Mesenchymal stem cell (in vitro differentiated cells and primary cell): Measurements from ENCODE around the gene IKZF1.

Source experiments
- DNase-seq: peaks from one replicate; pipeline ENCODE4 v3.0.0-alpha.2; 2013
- H2AFZ ChIP-seq: one replicate; pipeline ENCODE4 v1.6.1; 2013; ENCODE audit warnings: low read depth, mild to moderate bottlenecking, control low read depth, inconsistent platforms, low read length, moderate library complexity
- H2AK5ac ChIP-seq: 2 replicates; pipeline ENCODE4 v1.6.1; 2013; ENCODE audit warnings: low read length, moderate library complexity, mild to moderate bottlenecking, inconsistent platforms; ENCODE audit not compliant: severe bottlenecking
- H2BK120ac ChIP-seq: one replicate; pipeline ENCODE4 v1.6.1; 2013; ENCODE audit warnings: low read depth, mild to moderate bottlenecking, inconsistent platforms, low read length, moderate library complexity
- H2BK12ac ChIP-seq, 2 experiments: one replicate each; pipeline ENCODE4 v1.6.1; 2013; ENCODE audit warnings: inconsistent platforms in 2 of 2, low read length in 2 of 2, mild to moderate bottlenecking in 2 of 2, moderate library complexity in 2 of 2, control low read depth in 1 of 2
- H2BK15ac ChIP-seq: one replicate; pipeline ENCODE4 v1.6.1; 2013; ENCODE audit warnings: mild to moderate bottlenecking, low read depth, inconsistent platforms; ENCODE audit not compliant: poor library complexity, severe bottlenecking
- H2BK5ac ChIP-seq: 2 replicates; pipeline ENCODE4 v1.6.1; 2013; ENCODE audit warnings: low read depth, mild to moderate bottlenecking, low read length, control low read depth, inconsistent platforms; ENCODE audit not compliant: poor library complexity, severe bottlenecking
- H3K14ac ChIP-seq, 2 experiments: one replicate each; pipeline ENCODE4 v1.6.1; 2013; ENCODE audit warnings: inconsistent platforms in 2 of 2, low read length in 2 of 2, control low read depth in 1 of 2, mild to moderate bottlenecking in 1 of 2, moderate library complexity in 1 of 2
- H3K18ac ChIP-seq, 2 experiments: one replicate each; pipeline ENCODE4 v1.6.1; 2013; ENCODE audit warnings: inconsistent platforms in 2 of 2, low read length in 2 of 2, control low read depth in 1 of 2, low read depth in 1 of 2, mild to moderate bottlenecking in 1 of 2
- H3K23ac ChIP-seq, 2 experiments: one replicate each; pipeline ENCODE4 v1.6.1; 2013; ENCODE audit warnings: inconsistent platforms in 2 of 2, low read length in 2 of 2, mild to moderate bottlenecking in 2 of 2, moderate library complexity in 2 of 2, control low read depth in 1 of 2
- H3K27ac ChIP-seq: 2 replicates; pipeline ENCODE4 v1.5.1; 2013; ENCODE audit warnings: mild to moderate bottlenecking, moderate library complexity, low read length, control low read depth, inconsistent platforms; ENCODE audit not compliant: poor library complexity, severe bottlenecking
- H3K27me3 ChIP-seq, 2 experiments: 2 replicates each; pipeline versions ENCODE4 v1.6.1 to v1.7.0; 2013; ENCODE audit warnings: low read length in 2 of 2, mild to moderate bottlenecking in 2 of 2, moderate library complexity in 2 of 2, control low read depth in 1 of 2, inconsistent platforms in 1 of 2; ENCODE audit not compliant: control insufficient read depth in 1 of 2, insufficient read depth in 1 of 2
- H3K36me3 ChIP-seq, 2 experiments: 2 replicates each; pipeline versions ENCODE4 v1.6.1 to v1.7.0; 2013; ENCODE audit warnings: low read length in 2 of 2, control low read depth in 1 of 2, inconsistent platforms in 1 of 2, low read depth in 1 of 2, mild to moderate bottlenecking in 1 of 2; ENCODE audit not compliant: insufficient read depth in 2 of 2, control insufficient read depth in 1 of 2
- H3K4ac ChIP-seq, 2 experiments: one replicate each; pipeline ENCODE4 v1.6.1; 2013; ENCODE audit warnings: inconsistent platforms in 2 of 2, low read length in 2 of 2, mild to moderate bottlenecking in 2 of 2, moderate library complexity in 2 of 2, control low read depth in 1 of 2, low read depth in 1 of 2
- H3K4me1 ChIP-seq: 2 replicates; pipeline ENCODE4 v1.6.1; 2013; ENCODE audit warnings: low read depth, low read length, control low read depth; ENCODE audit not compliant: control insufficient read depth, insufficient read depth
- H3K4me2 ChIP-seq: 2 replicates; pipeline ENCODE4 v1.6.1; 2013; ENCODE audit warnings: low read length, mild to moderate bottlenecking, inconsistent platforms; ENCODE audit not compliant: poor library complexity, severe bottlenecking
- H3K4me3 ChIP-seq, 2 experiments: 2 replicates each; pipeline versions ENCODE4 v1.5.1 to v1.7.0; 2013; ENCODE audit warnings: low read length in 2 of 2, mild to moderate bottlenecking in 2 of 2, control low read depth in 1 of 2, low read depth in 1 of 2; ENCODE audit not compliant: insufficient read depth in 1 of 2
- H3K79me1 ChIP-seq: replicated peaks from 2 replicates; pipeline ENCODE4 v1.6.1; 2013; ENCODE audit warnings: mild to moderate bottlenecking, control low read depth, low read length, inconsistent platforms; ENCODE audit not compliant: poor library complexity, severe bottlenecking
- H3K9ac ChIP-seq: 2 replicates; pipeline ENCODE4 v1.7.0; 2013; ENCODE audit warnings: mild to moderate bottlenecking, low read length, moderate library complexity
- H3K9me3 ChIP-seq: 2 replicates; pipeline ENCODE4 v1.7.0; 2013; ENCODE audit warnings: mild to moderate bottlenecking, low read length; ENCODE audit not compliant: control insufficient read depth
- H4K8ac ChIP-seq: one replicate; pipeline ENCODE4 v1.6.1; 2013; ENCODE audit warnings: inconsistent platforms, mild to moderate bottlenecking, low read length, moderate library complexity
- H4K91ac ChIP-seq: one replicate; pipeline ENCODE4 v1.6.1; 2013; ENCODE audit warnings: mild to moderate bottlenecking, low read length, inconsistent platforms
- WGBS: methylation state at CpG from one replicate; pipeline ENCODE4 v1.1.7; 2013; ENCODE audit warnings: mixed read lengths; 5-methylcytosine and 5-hydroxymethylcytosine counted together

Gene IKZF1

GRCh38 chr7:50431316-50431715 is 126.8 kb downstream of the IKZF1 start:
- no peaks in the 10 kb centered on the region for H3K79me1 ChIP-seq
- DNase-seq, result no peak
- H2BK5ac ChIP-seq, result no peak overlapping the region
- H4K8ac ChIP-seq, result no peak overlapping the region
- no peak overlapping the region for H2BK12ac ChIP-seq
- H2AFZ ChIP-seq, result no peak overlapping the region
- H3K4me2 ChIP-seq, result no peak overlapping the region
- H3K9me3 ChIP-seq, result no peaks in the 10 kb centered on the region
- H2AK5ac ChIP-seq, result no peak overlapping the region
- H3K4ac ChIP-seq, result no peak overlapping the region
- H3K14ac ChIP-seq, result no peak overlapping the region
- H2BK15ac ChIP-seq, result no peak overlapping the region
- H3K27ac ChIP-seq, result no peak overlapping the region
- 100% methylated on average over 2 of the region's 2 CpGs for WGBS
- no peaks in the 10 kb centered on the region for H3K27me3 ChIP-seq
- H3K18ac ChIP-seq, result no peak overlapping the region
- H3K9ac ChIP-seq, result no peak overlapping the region
- no peaks in the 10 kb centered on the region for H3K36me3 ChIP-seq
- peaks cover 2% of the 10 kb centered on the region for H3K4me1 ChIP-seq
- H4K91ac ChIP-seq, result no peak overlapping the region
- H3K4me3 ChIP-seq, result no peak overlapping the region
- no peak overlapping the region for H2BK120ac ChIP-seq
- H3K23ac ChIP-seq, result no peak overlapping the region

GRCh38 chr7:50431722-50432305 is 127.3 kb downstream of the IKZF1 start:
- DNase-seq, result no peak
- Histone ChIP-seq H2BK12ac (no peak overlapping the region), H3K4me3 (no peak overlapping the region), H3K36me3 (no peaks in the 10 kb centered on the region), H2BK15ac (no peak overlapping the region), H3K4me1 (peaks cover 2% of the 10 kb centered on the region), H3K4me2 (no peak overlapping the region), H2BK120ac (no peak overlapping the region), H3K4ac (no peak overlapping the region), H3K9me3 (no peaks in the 10 kb centered on the region), H4K91ac (no peak overlapping the region), H3K27me3 (no peaks in the 10 kb centered on the region), H2AFZ (no peak overlapping the region), H3K9ac (no peak overlapping the region), H4K8ac (no peak overlapping the region), H3K14ac (no peak overlapping the region), H3K27ac (no peak overlapping the region), H3K79me1 (no peaks in the 10 kb centered on the region), H2BK5ac (no peak overlapping the region), H3K23ac (no peak overlapping the region), H3K18ac (no peak overlapping the region), H2AK5ac (no peak overlapping the region)
- 100% methylated on average over 1 of the region's 4 CpGs for WGBS

GRCh38 chr7:50436133-50436806 is 131.8 kb downstream of the IKZF1 start:
- DNase-seq, result peak; percentile 85
- no peak overlapping the region for H2BK15ac ChIP-seq
- H3K36me3 ChIP-seq, result peaks cover 3 to 13% of the 10 kb centered on the region in 2 experiments
- H3K14ac ChIP-seq, result no peak overlapping the region
- H4K91ac ChIP-seq, result no peak overlapping the region
- no peaks in the 10 kb centered on the region for H3K27me3 ChIP-seq
- H3K18ac ChIP-seq, result no peak overlapping the region
- H3K9ac ChIP-seq, result peak overlapping the region; percentile 66
- H3K4me3 ChIP-seq, result no peak overlapping the region
- H2BK5ac ChIP-seq, result no peak overlapping the region
- H2BK120ac ChIP-seq, result no peak overlapping the region
- no peak overlapping the region for H3K4ac ChIP-seq
- H3K9me3 ChIP-seq, result no peaks in the 10 kb centered on the region
- WGBS, result no CpG with 5 or more reads among the region's 3 CpGs
- no peak overlapping the region for H3K23ac ChIP-seq
- H3K4me2 ChIP-seq, result no peak overlapping the region
- peak overlapping the region; percentile 41 for H3K27ac ChIP-seq
- peaks cover 2% of the 10 kb centered on the region for H3K4me1 ChIP-seq
- no peak overlapping the region for H2AFZ ChIP-seq
- H4K8ac ChIP-seq, result no peak overlapping the region
- H2BK12ac ChIP-seq, result no peak overlapping the region
- no peak overlapping the region for H2AK5ac ChIP-seq
- peaks cover 1% of the 10 kb centered on the region for H3K79me1 ChIP-seq

- Histone ChIP-seq H2AK5ac (no peak overlapping the region), H2BK12ac (no peak overlapping the region), H3K23ac (no peak overlapping the region), H3K18ac (no peak overlapping the region), H2BK120ac (no peak overlapping the region), H3K27me3 (no peaks in the 10 kb centered on the region), H3K4me2 (no peak overlapping the region), H4K8ac (no peak overlapping the region), H3K4me3 (no peak overlapping the region), H3K9me3 (no peaks in the 10 kb centered on the region), H3K9ac (no peak overlapping the region), H2BK15ac (no peak overlapping the region), H3K4me1 (peaks cover 10% of the 10 kb centered on the region), H2BK5ac (no peak overlapping the region), H3K27ac (peak overlapping the region; percentile 11), H3K79me1 (peaks cover 2% of the 10 kb centered on the region), H3K14ac (no peak overlapping the region), H2AFZ (no peak overlapping the region), H4K91ac (no peak overlapping the region), H3K36me3 (peaks cover 0 to 24% of the 10 kb centered on the region in 2 experiments), H3K4ac (no peak overlapping the region)
- DNase-seq, result peak; percentile 65
- 8% methylated on average over 4 of the region's 4 CpGs for WGBS
Measured at GRCh38 chr7:50446542-50446960, 142.0 kb downstream of the IKZF1 start.
